HG03097 (cell line): Measurements from ENCODE around the gene RBFOX1.

Source experiments
- ATAC-seq: cut with Tn5 transposase; IDR thresholded peaks from one replicate; pipeline ENCODE4 v1.9.1; 2021; ENCODE audit not compliant: unreplicated experiment, low FRiP score

RBFOX1 gene

GRCh38 chr16:7744546-7745264, 412.1 kb downstream of the RBFOX1 start:
- no peak for ATAC-seq

- no peak for ATAC-seq
Measured at GRCh38 chr16:7745276-7745675, 412.6 kb downstream of the RBFOX1 start.

GRCh38 chr16:7746941-7747340, 414.3 kb downstream of the RBFOX1 start:
- no peak for ATAC-seq

- no peak for ATAC-seq
Measured at GRCh38 chr16:7748522-7748921, 415.9 kb downstream of the RBFOX1 start.

DNA sequence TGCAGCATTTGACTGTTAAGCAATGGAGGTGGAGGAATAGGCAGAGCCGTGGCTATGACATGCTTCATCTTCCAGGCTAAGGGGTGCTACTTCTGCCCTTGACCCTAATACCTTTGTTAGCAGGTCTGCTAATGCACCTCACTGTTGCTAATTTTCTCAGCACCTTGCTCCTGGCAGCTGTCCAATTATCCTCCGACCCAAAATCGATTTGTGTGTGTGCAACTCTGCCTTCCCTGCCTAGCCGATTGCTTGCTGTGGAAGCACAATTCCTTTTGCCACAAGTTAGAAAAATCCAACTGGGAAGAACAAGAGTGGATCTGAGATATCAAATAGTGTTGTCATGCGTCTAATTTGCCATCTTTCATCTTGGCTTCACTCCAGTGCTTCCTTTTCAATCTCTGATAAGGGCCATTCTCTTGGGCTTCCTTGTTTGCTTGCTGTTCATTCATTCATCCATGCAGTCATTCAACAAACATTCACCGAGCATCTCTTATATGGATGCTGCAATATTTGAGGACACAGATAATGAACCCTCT, 422.8 kb downstream of the RBFOX1 start:
- no peak for ATAC-seq
